ENCODE data around the gene DLX4. TPM values are rescaled to one million over a fixed set of nuclear protein-coding genes. Genes with fewer than 3 reads are reported as not detected.

DLX4 gene
- total and polyA plus RNA-seq, 8 donors, result 0.76 to 2.6 (median 1.5) TPM

DNA sequence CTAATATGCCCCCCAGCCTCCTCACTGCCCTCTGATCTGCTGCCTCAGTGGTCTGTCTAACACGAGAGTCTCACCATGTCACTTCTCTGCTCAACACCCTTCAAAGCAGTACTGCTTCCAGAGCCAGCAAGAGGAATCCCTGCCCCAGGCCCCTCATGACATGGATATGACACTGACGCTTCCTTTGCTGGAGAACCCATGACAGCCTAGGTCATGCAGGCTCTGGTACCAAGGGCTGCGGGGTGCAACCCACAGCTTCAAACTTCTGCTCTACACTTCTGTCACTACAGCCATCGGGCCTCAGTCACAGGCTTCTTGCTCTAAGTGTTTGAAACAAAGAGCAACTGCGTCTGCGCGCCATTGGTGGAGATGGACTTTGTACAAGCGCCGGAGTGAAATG lies 32.6 kb upstream of the DLX4 start:
- intact Hi-C loops (cut with DNase I), result no loop called here
- DNase-seq, result peak in 1 of 4 donors; percentile 36
- Histone ChIP-seq H3K9me3 (no peaks in the 10 kb centered on the region), H3K27me3 (peaks cover 0 to 76% of the 10 kb centered on the region in 2 donors), H3K4me1 (no peaks in the 10 kb centered on the region), H3K4me3 (no peak overlapping the region), H3K36me3 (no peaks in the 10 kb centered on the region), H3K27ac (no peak overlapping the region)
- TF ChIP-seq, protein P1, sequence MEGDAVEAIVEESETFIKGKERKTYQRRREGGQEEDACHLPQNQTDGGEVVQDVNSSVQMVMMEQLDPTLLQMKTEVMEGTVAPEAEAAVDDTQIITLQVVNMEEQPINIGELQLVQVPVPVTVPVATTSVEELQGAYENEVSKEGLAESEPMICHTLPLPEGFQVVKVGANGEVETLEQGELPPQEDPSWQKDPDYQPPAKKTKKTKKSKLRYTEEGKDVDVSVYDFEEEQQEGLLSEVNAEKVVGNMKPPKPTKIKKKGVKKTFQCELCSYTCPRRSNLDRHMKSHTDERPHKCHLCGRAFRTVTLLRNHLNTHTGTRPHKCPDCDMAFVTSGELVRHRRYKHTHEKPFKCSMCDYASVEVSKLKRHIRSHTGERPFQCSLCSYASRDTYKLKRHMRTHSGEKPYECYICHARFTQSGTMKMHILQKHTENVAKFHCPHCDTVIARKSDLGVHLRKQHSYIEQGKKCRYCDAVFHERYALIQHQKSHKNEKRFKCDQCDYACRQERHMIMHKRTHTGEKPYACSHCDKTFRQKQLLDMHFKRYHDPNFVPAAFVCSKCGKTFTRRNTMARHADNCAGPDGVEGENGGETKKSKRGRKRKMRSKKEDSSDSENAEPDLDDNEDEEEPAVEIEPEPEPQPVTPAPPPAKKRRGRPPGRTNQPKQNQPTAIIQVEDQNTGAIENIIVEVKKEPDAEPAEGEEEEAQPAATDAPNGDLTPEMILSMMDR (IDR thresholded peaks at IDR 0.05), result no peak
- no peak for ATAC-seq

DNA sequence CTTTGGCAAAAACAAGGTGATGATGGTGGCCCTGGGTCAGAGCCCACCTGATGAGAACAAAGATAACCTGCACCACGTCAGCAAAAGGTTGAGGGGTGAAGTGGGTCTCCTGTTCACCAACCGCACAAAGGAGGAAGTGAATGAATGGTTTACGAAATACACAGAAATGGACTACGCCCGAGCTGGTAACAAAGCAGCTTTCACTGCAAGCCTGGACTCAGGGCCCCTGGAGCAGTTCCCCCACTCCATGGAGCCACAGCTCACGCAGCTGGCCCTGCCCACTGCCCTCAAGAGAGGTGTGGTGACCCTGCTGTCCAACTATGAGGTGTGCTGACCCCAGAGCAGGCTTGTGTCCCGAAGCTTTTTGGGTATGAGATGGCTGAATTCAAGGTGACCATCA lies 29.7 kb upstream of the DLX4 start:
- TF ChIP-seq, protein P1 (IDR thresholded peaks at IDR 0.05), result no peak
- DNase-seq (no peak), ATAC-seq (no peak)
- intact Hi-C loops (cut with DNase I), result no loop called here
- H3K27ac ChIP-seq, result no peak overlapping the region
- peaks cover 0 to 83% of the 10 kb centered on the region in 2 donors for H3K27me3 ChIP-seq
- H3K4me3 ChIP-seq, result no peak overlapping the region
- no peaks in the 10 kb centered on the region for H3K36me3 ChIP-seq
- no peaks in the 10 kb centered on the region for H3K9me3 ChIP-seq
- H3K4me1 ChIP-seq, result no peaks in the 10 kb centered on the region

DNA sequence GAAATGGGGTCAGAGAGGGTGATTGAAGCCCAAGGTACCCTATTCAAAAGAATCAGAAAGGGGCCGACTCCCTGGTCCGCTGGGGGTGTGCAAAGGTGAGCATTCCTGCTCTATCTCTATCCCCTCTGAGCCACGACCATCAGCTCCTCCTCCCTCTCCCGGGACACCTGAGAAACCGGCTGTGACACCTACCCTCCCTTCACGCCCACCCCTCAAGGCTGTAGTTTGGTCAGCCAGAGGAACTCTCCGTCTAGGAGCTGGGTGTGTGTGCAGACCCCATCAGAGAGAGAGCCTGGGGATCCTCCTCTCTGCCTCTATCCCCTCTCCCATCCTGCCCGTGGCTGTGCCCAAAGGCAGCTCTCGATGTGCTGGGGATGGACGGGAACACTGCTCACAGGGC lies 27.6 kb upstream of the DLX4 start:
- peaks cover 0 to 88% of the 10 kb centered on the region in 2 donors for H3K27me3 ChIP-seq
- ATAC-seq, result no peak
- intact Hi-C loops (cut with DNase I), result no loop called here

DNA sequence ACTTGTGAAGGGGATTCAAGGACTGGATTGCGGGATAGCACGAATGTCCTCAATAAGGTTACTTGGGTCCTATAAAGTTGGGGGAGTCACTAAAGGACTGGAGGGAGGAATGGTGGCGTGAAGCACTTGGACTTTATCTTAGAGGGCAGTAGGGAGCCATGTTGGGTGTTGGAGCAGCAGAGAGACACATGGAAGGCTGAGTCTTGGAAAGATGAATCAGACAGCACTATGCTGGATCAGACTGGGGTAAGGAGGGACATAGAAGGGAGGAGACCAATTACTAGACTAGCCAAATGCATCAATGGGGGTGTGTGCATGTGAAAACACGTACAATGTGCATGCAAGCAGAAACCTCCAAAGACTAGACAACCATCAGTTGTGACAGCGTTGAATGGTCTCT lies 26.0 kb upstream of the DLX4 start:
- ATAC-seq, result no peak
- H3K9me3 ChIP-seq, result no peaks in the 10 kb centered on the region
- intact Hi-C loops (cut with DNase I), result no loop called here

More for the DNA sequence above, 27.6 kb upstream of the DLX4 start:
- no peaks in the 10 kb centered on the region for H3K36me3 ChIP-seq
- TF ChIP-seq, protein P1 (IDR thresholded peaks at IDR 0.05), result no peak
- no peak overlapping the region for H3K27ac ChIP-seq
- H3K4me3 ChIP-seq, result no peak overlapping the region
- no peak for DNase-seq
- no peaks in the 10 kb centered on the region for H3K9me3 ChIP-seq
- H3K4me1 ChIP-seq, result no peaks in the 10 kb centered on the region

DNA sequence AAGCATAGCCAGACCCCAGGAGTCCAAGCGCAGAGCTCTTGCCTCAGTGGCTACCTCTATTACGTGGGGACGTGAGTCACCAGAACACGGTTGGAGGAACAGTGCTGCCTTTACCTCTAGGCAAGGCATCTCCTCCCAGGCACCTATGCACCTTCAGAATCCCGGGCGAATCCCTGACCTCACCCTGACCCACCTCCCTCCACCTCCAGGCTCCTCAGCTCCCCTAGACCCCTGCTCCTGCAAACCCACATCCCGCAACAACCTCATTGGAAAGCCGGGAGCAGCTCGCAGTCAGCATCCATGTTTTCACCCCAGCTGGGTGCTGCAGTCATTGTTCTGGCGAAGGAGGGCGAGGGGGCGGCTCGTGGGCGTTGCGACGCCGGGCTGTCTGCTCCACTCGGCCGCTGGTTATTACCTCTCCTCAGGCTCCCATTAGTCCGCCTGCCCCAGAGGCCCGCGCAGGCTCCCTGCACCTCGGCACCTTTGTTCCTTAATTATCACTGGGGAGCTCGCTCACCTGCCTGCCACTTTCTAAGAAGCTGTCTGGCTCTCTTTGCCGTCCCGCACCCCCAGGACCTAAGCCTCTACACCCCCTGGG lies 24.6 kb upstream of the DLX4 start:
- H3K9me3 ChIP-seq, result no peaks in the 10 kb centered on the region
- peak in 1 of 4 donors; percentile 60 for DNase-seq
- no peak overlapping the region for H3K4me3 ChIP-seq
- no peaks in the 10 kb centered on the region for H3K4me1 ChIP-seq
- H3K27ac ChIP-seq, result no peak overlapping the region
- no peak for ATAC-seq
- TF ChIP-seq, protein P1 (IDR thresholded peaks at IDR 0.05), result no peak
- H3K36me3 ChIP-seq, result no peaks in the 10 kb centered on the region
- H3K27me3 ChIP-seq, result peaks cover 0 to 94% of the 10 kb centered on the region in 2 donors
- intact Hi-C loops (cut with DNase I), result no loop called here

More for the DNA sequence above, 26.0 kb upstream of the DLX4 start:
- Histone ChIP-seq H3K27ac (no peak overlapping the region), H3K4me1 (no peaks in the 10 kb centered on the region), H3K4me3 (no peak overlapping the region), H3K36me3 (no peaks in the 10 kb centered on the region), H3K27me3 (peaks cover 0 to 98% of the 10 kb centered on the region in 2 donors)
- DNase-seq, result no peak
- TF ChIP-seq, protein P1 (IDR thresholded peaks at IDR 0.05), result no peak

All from left lung (tissue), 10 donors.